GM13976 (cell line): ENCODE measurements around the gene ASXL3.
A peak's percentile ranks its signal among the peaks of the same experiment; 100 is the strongest.

Experiments
- DNase-seq: peaks from one replicate; pipeline ENCODE4 v3.0.0; 2012; ENCODE audit warnings: low spot score
- in situ Hi-C: fragments of 300-500 bp; cut with MboI; formaldehyde crosslinking; loops from one replicate; pipeline ENCODE4 v1.12.0; 2022; ENCODE audit warnings: low sequenced_read_pairs, mixed read lengths, inconsistent platforms; ENCODE audit not compliant: unreplicated experiment
- TF ChIP-seq, protein P1 (sequence below): IDR thresholded peaks from 2 replicates; pipeline ENCODE4 v1.5.1; 2012; ENCODE audit warnings: borderline replicate concordance, mild to moderate bottlenecking; ENCODE audit not compliant: insufficient read depth; ENCODE audit errors: extremely low read depth, missing control alignments, control extremely low read depth

Gene ASXL3

DNA sequence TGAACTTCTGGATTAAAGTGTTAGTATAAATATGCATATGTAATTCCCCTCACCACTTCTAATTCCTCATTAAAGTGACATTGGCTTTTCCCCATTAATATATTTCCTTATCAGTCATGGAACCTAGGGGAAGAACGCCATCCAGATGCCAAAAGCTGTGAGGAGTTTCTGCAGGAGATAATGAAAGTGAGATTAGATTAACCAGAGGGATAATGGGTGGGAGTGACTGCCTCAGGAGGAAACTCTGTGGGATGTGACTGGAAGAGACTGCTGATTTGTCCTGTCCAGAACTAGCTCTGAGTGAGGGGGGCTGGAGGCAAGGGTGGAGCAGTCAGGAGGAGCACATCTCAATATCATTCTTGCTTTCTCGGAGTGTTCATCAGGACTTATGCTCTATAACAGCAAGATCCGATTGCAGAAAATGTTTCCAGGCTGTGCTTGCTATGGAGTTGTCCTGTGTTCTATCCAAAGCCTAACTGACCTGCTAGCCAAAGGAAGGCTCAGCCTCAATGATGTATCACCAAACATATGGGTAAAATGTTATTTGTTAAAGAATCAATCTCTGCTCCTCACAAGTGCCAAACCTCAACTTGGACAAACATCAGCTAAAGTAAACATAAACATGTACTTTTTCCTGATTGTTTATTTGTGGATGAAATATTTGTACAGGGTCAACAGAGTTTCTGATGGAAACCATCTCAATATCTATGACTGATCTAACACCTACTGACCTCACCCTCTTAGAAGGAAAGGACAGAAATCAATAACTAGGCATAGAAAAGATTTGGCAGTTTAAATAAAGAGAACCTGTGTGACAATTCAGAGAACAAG lies 118.5 kb downstream of the ASXL3 start:
- in situ Hi-C loops: no loop called here
- no peak for DNase-seq
- TF ChIP-seq, protein P1, sequence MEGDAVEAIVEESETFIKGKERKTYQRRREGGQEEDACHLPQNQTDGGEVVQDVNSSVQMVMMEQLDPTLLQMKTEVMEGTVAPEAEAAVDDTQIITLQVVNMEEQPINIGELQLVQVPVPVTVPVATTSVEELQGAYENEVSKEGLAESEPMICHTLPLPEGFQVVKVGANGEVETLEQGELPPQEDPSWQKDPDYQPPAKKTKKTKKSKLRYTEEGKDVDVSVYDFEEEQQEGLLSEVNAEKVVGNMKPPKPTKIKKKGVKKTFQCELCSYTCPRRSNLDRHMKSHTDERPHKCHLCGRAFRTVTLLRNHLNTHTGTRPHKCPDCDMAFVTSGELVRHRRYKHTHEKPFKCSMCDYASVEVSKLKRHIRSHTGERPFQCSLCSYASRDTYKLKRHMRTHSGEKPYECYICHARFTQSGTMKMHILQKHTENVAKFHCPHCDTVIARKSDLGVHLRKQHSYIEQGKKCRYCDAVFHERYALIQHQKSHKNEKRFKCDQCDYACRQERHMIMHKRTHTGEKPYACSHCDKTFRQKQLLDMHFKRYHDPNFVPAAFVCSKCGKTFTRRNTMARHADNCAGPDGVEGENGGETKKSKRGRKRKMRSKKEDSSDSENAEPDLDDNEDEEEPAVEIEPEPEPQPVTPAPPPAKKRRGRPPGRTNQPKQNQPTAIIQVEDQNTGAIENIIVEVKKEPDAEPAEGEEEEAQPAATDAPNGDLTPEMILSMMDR: no peak

DNA sequence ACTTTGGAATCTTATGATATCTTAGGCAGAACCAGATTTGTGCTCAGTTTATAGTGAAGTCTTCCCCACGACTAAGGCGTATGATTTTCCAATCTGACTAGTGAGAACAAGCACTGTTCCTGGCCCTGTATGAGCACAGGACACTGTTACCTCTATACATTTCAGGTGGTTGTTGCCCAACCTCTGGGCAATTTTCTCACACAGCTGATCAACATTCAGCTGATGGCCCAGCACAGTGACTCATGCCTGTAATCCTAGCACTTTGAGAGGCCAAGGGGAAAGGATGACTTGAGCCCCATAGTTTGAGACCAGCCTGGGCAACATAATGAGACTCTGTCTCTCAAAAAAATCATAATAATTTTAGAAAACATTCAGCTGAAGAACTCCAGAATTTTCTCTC lies 119.5 kb downstream of the ASXL3 start:
- TF ChIP-seq, protein P1: no peak
- in situ Hi-C loops: no loop called here
- no peak for DNase-seq

DNA sequence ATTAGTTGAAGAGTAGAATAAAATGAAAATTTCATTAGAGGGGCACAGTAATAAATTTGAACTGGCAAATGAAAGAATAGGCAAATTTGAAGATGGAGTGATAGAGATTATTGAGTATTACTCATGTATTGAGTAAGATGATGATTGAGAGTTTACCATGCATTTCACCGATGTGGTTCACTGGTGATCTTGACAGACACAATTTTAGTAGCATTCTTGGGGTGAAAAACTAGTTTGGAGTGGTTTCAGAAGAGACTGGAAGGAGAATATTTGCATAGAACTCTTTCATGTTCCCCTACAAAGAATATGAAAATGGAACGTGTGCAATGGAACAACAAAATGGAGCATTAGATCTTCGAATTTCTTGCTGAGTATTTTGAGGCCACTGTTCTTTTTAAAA lies 121.4 kb downstream of the ASXL3 start:
- no peak for DNase-seq
- TF ChIP-seq, protein P1: no peak
- in situ Hi-C loops: no loop called here

DNA sequence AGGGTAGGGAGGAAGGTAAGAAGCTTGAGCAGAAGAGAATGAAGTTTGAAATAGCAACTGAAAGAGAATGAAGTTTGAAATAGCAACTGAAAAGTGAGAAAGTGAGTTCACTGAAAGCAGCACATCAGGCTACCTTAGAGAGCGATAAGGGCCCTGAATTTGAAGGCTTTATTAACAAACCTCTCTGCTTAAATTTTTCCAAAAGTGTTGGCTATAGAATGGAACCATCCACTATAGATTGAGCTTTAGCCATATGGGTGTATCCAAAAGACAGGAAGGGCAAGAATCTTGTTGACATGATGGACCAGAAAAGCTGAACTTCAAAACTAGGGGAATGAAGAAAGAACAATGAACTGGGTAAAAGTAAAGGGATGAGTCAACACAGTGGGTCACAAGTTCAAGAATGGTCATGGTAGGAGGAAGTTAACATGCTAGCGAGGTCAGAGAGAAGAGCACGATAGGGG lies 122.5 kb downstream of the ASXL3 start:
- TF ChIP-seq, protein P1: no peak
- peak; percentile 21 for DNase-seq
- in situ Hi-C loops: no loop called here

DNA sequence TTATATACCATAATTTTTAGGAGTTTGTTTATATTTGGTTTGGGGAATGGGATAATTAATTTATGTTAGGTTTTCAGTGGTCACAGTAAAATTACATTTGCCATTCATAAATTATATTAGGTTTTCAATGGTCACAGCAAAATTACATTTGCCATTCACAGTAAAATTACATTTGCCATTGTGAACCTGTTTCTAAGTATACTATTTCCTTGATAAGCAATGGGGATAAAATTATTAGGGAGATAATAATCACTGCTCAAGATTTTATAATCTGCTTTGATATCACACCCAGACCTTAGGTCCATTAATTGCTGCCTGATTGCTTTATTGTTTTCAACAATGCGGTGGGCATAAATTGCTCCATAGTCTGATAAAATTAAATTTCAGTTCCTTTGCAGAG lies 124.6 kb downstream of the ASXL3 start:
- DNase-seq: no peak
- in situ Hi-C loops: no loop called here
- TF ChIP-seq, protein P1: no peak

DNA sequence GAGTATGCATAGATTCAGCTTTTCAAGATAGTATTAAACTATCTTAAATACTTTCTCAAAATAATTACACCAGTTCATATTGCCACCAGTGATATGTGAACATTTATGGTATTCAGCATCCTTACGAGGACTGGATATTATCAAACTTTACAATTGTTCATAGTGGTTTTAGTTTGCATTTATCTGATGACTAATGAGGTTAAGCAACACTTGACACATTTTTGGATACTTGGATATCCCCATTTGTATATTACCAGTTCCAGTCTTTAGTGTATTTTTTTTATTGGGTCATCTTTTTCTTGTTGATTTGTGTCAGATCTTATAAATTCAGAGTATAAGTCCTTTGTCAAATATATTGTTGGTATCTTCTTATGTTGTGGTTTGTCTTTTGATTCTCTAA lies 128.4 kb downstream of the ASXL3 start:
- in situ Hi-C loops: no loop called here

More for the DNA sequence above, 128.4 kb downstream of the ASXL3 start:
- DNase-seq: no peak
- TF ChIP-seq, protein P1: no peak
